HG03439 (cell line): ENCODE data around the gene SNRPA.

Source experiments
- ATAC-seq: cut with Tn5 transposase; IDR thresholded peaks from one replicate; pipeline ENCODE4 v1.9.1; 2021; ENCODE audit warnings: mild to moderate bottlenecking, moderate library complexity; ENCODE audit not compliant: unreplicated experiment

SNRPA gene

GRCh38 chr19:40800339-40800996, 49.5 kb downstream of the SNRPA start:
- ATAC-seq = no peak

- ATAC-seq = no peak
Observed at GRCh38 chr19:40800997-40801377, 50.0 kb downstream of the SNRPA start.

GRCh38 chr19:40801426-40802299, 50.7 kb downstream of the SNRPA start:
- no peak for ATAC-seq

- ATAC-seq = no peak
Observed at GRCh38 chr19:40802300-40803169, 51.5 kb downstream of the SNRPA start.

GRCh38 chr19:40803170-40803856, 52.3 kb downstream of the SNRPA start:
- no peak for ATAC-seq

GRCh38 chr19:40803857-40804782, 53.1 kb downstream of the SNRPA start:
- no peak for ATAC-seq

GRCh38 chr19:40804783-40805242, 53.8 kb downstream of the SNRPA start:
- ATAC-seq = no peak

GRCh38 chr19:40805258-40805868, 54.4 kb downstream of the SNRPA start:
- no peak for ATAC-seq

GRCh38 chr19:40806423-40807146, 55.6 kb downstream of the SNRPA start:
- ATAC-seq = no peak

- ATAC-seq = no peak
Observed at GRCh38 chr19:40807147-40808020, 56.4 kb downstream of the SNRPA start.

- no peak for ATAC-seq
Observed at GRCh38 chr19:40808021-40808325, 57.0 kb downstream of the SNRPA start.

- ATAC-seq = no peak
Observed at GRCh38 chr19:40808497-40808896, 57.5 kb downstream of the SNRPA start.

- ATAC-seq = no peak
Observed at GRCh38 chr19:40809358-40810086, 58.5 kb downstream of the SNRPA start.

- no peak for ATAC-seq
Observed at GRCh38 chr19:40810160-40810559, 59.2 kb downstream of the SNRPA start.

- ATAC-seq = peak; percentile 53
Observed at GRCh38 chr19:40810649-40811408, 59.8 kb downstream of the SNRPA start.
